Upper lobe of left lung (tissue), 4 donors: ENCODE data around the gene HLA-A.

Experiments
- CTCF ChIP-seq, 6 experiments: fragments of 450-650 bp in 4 of 6; fragments of 200-600 bp in 2 of 6; sonication (generic) in 2 of 6; IDR thresholded peaks; one replicate each; pipeline ENCODE4 v1.5.1; 2016 to 2019; ENCODE audit warnings: antibody characterized with exemption in 6 of 6
- EP300 ChIP-seq, 4 donors: sonication (generic); formaldehyde crosslinking; IDR thresholded peaks; one replicate each; pipeline ENCODE4 v1.5.1; 2017; ENCODE audit warnings: antibody characterized with exemption in 4 of 4, control low read depth in 2 of 4
- POLR2A ChIP-seq, 4 donors: fragments of 450-650 bp; IDR thresholded peaks; one replicate each; pipeline ENCODE4 v1.5.1; 2016 to 2017; ENCODE audit warnings: antibody characterized with exemption in 4 of 4, mild to moderate bottlenecking in 2 of 4
- POLR2AphosphoS5 ChIP-seq, 2 donors: sonication (generic); formaldehyde crosslinking; IDR thresholded peaks; one replicate each; pipeline ENCODE4 v1.5.1; 2017; ENCODE audit warnings: antibody characterized with exemption in 2 of 2

GRCh38 chr6:29982097-29982496 is 39.8 kb downstream of the HLA-A start:
- TF ChIP-seq CTCF (IDR thresholded peaks at IDR 0.05) = no peak
- TF ChIP-seq POLR2AphosphoS5 (IDR thresholded peaks at IDR 0.05) = no peak
- TF ChIP-seq POLR2A (IDR thresholded peaks at IDR 0.05) = no peak
- no peak for TF ChIP-seq EP300 (IDR thresholded peaks at IDR 0.05)
